ENCODE measurements around the gene MAL.

Gene MAL

GRCh38 chr2:95050385-95051300 lies 25.1 kb downstream of the MAL start:
- no peak for DNase-seq

GRCh38 chr2:95051626-95052025 lies 26.1 kb downstream of the MAL start:
- no peak for DNase-seq

DNA sequence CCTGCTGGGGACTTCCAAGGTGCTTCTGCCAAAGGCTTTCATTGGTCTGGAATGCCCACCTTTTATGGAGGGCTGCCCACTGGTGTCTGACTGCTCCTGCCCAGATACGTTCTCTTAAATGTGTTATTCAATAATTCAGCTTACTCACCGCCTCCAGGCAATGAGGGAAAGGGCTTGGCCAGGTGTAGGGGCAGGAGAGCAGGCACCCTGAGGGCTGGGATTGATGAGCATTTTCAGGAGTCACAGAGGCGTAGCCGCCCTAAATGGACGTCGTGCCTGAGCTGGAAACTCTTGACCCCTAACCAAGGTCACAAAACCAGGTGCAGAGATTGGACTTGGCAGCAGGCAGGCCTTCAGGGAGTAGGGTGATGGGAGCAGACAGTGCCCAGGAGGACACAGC lies 26.8 kb downstream of the MAL start:
- DNase-seq: no peak

GRCh38 chr2:95052804-95053479 lies 27.4 kb downstream of the MAL start:
- DNase-seq: no peak

- no peak for DNase-seq
Observed at GRCh38 chr2:95053543-95053942, 28.0 kb downstream of the MAL start.

GRCh38 chr2:95054016-95054415 lies 28.5 kb downstream of the MAL start:
- no peak for DNase-seq

DNA sequence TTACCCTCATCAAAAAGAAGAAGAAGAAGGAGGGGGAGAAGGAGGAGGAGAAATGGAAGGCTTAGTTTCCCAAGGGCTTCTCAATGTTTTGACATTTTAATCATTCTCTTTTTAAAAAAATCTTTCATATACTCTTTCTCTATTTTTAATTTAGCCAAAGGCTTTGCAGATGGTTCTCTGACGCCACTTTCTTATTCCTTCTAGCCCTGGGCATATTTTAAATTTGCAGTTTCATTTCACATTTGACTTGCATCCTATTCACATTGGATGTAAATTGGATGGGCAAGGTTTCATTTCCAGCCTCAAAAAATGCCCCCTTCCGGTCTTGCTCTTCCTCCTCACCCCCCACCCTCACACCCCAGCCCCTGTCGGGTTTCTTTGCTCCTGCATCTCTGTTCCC lies 29.8 kb downstream of the MAL start:
- no peak for DNase-seq

DNA sequence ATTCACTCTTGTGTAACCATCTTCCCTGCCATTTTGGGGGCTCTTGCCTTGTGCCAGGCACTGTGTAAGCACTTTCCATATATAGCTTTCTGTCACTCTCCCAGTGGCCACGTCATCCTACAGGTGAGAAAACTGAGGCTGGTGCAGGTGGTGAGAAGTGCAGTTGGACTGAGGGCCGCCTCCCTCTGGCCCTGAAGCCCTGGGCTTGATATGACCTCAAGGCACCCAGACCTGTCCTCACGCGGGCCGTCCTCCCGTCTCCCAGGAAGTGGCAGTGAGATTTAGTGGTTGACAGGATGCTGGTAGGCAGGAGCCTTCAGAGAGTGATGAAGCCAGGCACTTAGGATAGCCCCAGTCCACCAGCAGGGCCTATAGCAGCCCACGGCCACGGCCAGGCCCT lies 30.5 kb downstream of the MAL start:
- DNase-seq: no peak

GRCh38 chr2:95056461-95057459 lies 31.3 kb downstream of the MAL start:
- no peak for DNase-seq

DNA sequence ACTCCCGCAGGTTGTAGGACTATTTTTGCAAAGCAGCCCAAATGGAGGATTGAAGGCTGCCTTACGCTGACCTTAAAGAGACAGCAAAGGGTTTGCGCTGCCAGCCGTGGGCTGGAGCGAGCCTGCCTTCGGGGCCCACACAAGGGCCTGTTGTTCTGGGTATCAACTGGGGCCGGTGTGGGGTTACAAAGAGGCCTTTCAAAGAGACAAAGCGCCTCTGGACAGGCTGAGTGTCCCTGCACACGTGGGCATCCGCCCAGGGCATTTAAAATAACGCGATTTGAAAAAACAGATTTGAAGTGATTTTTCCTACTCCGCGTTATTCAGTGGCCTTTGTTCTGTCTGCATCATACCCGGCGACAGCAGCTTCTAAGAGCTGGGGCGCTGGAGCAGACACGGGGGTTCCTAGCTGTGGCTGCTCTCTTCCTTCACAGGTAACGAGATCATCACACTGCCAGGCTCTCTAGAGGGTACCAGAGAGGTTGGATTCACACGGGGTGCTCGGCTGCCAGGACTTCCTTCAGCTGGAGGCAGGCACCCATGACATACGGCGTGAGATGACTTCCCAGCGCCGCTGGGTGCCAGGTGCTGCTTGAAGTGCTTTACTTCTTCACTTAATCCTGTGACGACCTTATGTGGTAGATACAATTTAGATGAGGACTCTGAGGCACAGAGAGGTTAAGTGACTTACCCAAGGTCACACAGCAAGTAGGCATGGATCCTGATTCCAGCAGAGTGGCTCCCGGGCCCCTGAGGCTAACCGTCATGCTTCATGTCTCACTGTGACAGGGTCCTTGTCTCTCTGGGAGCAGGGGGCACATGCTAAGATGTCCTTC lies 32.2 kb downstream of the MAL start:
- DNase-seq: no peak

- DNase-seq: no peak
Observed at GRCh38 chr2:95058466-95058988, 33.0 kb downstream of the MAL start.

- DNase-seq: no peak
Observed at GRCh38 chr2:95058989-95059641, 33.6 kb downstream of the MAL start.

- no peak for DNase-seq
Observed at GRCh38 chr2:95059656-95060370, 34.3 kb downstream of the MAL start.

GRCh38 chr2:95060446-95061118 lies 35.1 kb downstream of the MAL start:
- DNase-seq: no peak

GRCh38 chr2:95061119-95061512 lies 35.6 kb downstream of the MAL start:
- DNase-seq: no peak

GRCh38 chr2:95061601-95062183 lies 36.2 kb downstream of the MAL start:
- DNase-seq: peak in 1 of 4 experiments; percentile 16

DNA sequence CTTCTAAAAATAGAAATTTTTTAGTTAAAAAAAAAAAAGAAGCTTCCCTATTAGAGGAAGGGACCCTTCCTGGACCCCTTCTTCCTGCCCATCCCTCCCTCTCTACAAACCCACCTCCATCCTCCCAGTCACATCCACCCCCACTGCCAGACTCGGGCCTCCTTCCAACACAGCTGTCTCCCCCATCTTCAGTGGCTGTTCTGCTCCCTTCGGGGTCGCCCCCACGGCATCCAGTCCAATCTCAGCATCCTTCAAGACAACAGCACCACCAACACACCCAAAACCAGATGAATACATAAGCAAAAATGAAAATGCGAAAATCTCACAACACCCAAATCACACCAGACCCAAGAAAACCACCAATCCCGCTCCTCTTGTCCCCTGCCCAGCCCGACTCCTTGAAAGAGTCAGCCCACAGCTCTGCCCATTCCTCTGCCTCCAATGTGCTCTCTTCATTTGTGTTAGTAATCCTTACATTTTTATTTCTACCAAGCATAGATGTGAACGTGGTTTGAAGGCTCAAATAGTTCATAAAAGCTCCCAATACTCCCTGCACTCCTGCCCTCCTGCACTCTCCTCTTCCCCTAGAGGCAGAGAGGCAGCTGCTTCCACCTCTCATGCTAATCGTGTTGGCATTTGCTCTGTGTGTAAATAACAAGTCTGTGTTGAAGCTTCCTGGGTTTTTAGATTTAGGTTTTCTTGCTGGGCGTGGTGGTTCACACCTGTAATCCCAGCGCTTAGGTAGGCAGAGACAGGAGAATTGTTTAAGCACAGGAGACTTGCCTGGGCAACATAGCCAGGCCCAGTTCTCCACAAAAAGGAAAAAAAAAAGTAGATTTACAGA lies 37.0 kb downstream of the MAL start:
- DNase-seq: no peak

Measured in activated CD4-positive, CD25-positive, alpha-beta regulatory T cell (primary cell).